Skin epidermis (tissue), 12 donors: ENCODE results near the gene THEM4.
A peak's percentile ranks its signal among the peaks of the same experiment; 100 is the strongest.
"Not testable (repeated sequence)": the region's sequence is repeated elsewhere in the genome, so short reads cannot be mapped to it uniquely, and the experiment has no call there.

Experiments
- H3K27ac ChIP-seq, 21 experiments: fragments of 200-600 bp; sonication (generic) in 11 of 21; one replicate each; pipeline ENCODE4 v1.5.0; 2020; ENCODE audit warnings: mild to moderate bottlenecking in 3 of 21, inconsistent platforms in 2 of 21, moderate library complexity in 2 of 21
- H3K4me3 ChIP-seq, 7 experiments: fragments of 200-600 bp; sonication (generic) in 2 of 7; one replicate each; pipeline ENCODE4 v1.5.0; 2020; ENCODE audit warnings: inconsistent platforms in 2 of 7, mild to moderate bottlenecking in 2 of 7, moderate library complexity in 1 of 7

THEM4 gene

DNA sequence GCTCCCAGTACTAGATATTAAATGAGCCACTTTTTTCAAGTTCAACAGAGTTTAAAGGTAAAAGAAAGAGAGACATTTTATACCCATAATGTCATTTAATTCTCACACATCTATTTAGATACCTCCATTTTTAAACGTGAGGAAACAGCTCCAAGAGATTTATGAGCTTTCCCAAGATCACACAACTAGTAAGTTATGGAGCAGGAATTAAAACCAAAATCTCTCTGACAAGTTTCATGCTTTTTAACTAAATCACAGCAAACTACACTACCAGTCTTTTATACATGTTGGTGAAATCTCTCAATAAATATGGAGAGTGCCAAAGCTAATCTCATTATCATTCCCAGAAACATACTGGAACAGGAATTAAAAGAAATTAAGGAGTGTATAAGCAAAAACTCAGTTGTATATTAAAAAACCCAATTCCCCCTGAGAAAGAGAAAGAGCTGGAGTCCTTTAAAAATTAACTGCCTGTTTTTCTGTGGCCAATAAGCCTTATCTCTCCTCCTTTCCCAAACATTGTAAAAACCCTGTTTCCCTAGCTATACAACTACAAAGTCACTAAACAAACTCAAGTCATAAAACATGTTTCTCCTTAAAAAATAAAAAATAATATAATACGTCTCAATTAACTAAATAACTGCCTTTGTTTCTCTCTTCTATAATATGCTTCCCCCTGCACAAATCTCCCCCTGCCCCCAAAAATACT lies 26.7 kb upstream of the THEM4 start:
- no peak overlapping the region for H3K4me3 ChIP-seq
- H3K27ac ChIP-seq = no peak overlapping the region

DNA sequence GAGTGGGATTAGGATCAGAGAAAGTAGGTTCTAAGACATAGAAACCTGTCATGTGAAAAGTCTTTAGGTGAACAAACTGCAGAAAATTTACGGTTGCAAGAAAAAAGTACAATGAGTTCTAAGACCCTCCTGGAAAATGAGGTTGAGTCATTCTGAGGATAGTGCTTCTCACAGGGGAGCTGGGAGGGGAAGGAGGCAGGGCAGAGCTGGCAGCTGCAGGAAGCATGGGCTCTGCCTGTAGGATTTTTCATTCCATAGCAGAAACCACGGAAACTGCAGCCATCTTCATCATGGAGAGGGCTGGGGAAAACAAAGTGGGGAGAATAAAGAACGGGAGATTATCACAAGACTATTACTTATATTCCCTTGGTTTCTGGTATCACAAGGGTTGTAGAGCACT lies 25.8 kb upstream of the THEM4 start:
- no peak overlapping the region for H3K4me3 ChIP-seq
- H3K27ac ChIP-seq = no peak overlapping the region

DNA sequence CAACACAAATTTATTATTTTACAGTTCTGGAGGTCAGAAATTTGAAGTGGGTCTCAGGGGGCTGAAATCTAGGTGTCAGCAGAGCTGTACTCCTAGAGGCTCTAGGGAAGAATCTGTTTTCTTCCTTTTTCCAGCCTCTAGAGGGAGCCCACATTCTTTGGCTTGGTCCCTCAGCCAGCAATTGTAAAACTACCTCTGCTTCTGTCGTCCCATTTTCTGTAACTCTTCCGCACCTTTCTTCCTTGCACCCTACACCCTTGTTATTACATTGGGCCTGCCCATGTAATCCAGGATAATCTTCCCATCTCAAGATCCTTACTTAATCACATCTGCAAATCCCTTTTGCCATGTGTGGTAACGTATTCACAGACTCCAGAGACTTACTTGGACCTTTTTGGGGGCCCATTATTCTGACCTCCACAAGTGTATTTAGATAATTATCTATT lies 24.8 kb upstream of the THEM4 start:
- Histone ChIP-seq H3K4me3 (no peak overlapping the region), H3K27ac (no peak overlapping the region)

DNA sequence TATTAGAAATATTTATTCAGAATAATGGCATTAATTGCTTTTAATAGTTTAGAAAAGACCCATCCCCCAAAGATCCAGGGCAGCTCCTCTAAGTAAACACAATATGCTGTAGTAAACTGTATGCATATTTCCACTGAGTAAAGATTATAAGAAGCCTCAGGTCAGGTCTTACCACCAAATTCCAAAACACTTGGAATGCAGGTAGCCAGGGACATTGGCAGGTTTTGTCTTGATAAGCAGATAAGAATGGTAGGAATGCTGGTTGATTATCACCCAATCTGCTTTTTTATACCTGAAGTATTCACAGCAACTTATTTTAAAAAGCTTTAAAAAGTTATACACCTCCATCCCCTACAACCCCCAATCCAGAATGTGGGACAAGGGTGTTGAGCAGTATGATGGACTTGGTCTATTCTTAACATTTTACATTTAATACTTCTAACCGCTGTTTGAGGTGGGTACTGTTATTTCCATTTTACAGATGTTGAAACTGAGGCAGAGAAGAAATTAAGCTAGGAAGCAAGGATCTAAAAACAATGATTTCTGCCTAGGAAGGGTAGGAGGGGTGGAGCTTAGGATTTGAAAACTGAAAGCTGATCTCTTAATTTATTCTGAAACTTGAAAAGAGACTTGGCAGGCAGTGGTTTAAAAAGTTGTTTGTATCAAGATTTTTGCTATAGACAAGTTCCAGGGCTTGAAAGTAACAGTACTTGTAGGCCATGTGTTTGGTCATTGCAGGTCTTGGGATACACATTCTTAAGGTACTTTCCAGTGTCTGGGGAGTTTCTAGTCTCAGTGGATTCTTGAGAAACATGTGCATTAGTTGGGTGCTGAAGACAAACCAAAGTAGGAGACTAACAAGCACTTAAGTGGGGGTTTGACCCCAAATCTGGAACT lies 15.6 kb upstream of the THEM4 start:
- no peak overlapping the region for H3K4me3 ChIP-seq
- peak overlapping the region in 1 of 21 experiments; percentile 49 for H3K27ac ChIP-seq

DNA sequence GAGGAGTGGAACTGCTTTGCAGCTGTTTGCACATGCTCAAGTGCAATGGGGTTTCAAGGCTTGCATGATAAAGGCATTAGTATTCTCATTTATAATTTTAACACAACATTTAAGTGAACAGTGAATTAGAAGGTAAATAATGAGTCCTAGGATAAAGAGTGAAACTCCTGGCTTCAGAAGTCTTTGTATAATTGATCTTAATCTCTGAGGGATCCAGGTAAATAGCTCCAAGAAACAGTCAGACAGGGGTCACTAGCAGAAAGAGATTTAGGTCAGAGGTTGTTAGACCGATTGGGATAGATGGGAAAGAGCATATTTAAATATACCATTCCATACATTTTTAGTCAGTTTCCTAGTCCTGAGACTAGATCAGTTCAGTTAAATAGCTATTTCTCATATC lies 14.1 kb upstream of the THEM4 start:
- H3K4me3 ChIP-seq = no peak overlapping the region
- H3K27ac ChIP-seq = no peak overlapping the region

DNA sequence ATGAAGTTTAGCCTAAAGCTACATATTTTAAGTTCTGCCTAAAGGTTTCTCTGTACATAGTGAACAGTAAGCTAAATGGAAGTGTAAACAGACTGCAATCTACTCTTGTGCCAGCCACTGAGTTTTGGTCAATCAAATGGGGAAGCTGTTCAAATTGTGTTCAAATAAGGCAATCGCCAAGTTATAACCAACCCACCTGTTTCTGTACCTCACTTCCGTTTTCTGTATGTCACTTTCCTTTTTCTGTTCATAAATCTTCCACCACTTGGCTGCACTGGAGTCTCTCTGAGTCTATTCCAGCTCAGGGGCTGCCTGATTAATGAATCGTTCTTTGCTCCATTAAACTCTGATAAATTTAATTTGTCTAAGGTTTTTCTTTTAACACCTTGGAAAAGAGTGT lies 10.8 kb upstream of the THEM4 start:
- peak overlapping the region in 2 of 21 experiments; percentile 40 to 58 for H3K27ac ChIP-seq
- H3K4me3 ChIP-seq = no peak overlapping the region

DNA sequence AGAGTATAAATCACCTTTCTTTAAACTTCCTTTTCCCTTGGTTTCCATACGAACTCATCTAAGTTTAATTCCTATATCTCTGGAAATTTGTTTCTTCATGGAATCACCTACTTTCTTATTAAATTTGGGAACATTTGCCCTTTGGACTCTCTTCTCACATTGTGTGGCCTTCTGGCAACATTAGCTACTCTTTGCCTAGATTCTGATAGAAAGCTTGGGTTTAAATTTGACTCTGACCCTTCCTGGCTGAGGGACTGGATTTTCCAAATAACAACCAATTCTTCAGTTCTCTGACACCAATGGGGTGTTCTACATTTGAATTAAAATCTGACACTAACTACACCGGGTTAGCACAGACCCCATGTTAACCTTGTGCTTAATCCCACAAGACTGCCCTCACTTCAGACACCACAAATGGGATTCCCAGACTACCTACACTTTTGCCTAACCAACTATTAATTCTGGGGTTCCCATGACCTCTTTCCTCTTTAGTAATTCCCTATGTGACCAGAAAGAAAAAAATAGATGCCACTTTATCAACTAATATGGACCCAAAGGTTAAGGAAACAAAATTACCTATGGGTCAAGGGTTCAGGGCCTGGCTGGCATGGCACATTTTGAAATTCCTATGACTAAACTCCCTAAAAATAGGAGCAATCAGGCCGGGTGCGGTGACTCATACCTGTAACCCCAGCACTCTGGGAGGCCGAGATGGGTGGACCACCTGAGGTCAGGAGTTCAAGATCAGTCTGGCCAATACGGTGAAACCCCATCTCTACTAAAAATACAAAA lies 9.7 kb upstream of the THEM4 start:
- Histone ChIP-seq H3K27ac (peak overlapping the region in 1 of 21 experiments; percentile 31), H3K4me3 (no peak overlapping the region)

DNA sequence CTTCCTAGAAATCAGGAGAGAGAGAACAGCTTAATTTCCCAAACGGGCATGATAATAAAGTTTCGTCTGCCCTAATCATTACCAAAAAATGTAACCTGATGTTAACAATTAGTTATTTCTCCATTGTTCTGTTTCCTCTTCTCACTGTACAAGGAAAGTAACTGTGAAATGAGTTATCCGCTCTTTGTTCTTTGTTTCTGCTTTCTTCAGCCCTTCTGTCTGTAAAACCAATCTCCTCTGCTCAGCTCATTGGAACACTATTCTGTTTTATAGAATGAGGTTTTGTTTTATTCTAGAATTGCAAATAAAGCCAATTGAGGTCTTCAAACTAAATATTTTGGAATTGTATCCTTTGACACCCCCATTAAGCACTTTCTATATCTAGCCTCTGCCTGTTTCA lies 8.8 kb upstream of the THEM4 start:
- no peak overlapping the region for H3K27ac ChIP-seq
- H3K4me3 ChIP-seq = no peak overlapping the region

DNA sequence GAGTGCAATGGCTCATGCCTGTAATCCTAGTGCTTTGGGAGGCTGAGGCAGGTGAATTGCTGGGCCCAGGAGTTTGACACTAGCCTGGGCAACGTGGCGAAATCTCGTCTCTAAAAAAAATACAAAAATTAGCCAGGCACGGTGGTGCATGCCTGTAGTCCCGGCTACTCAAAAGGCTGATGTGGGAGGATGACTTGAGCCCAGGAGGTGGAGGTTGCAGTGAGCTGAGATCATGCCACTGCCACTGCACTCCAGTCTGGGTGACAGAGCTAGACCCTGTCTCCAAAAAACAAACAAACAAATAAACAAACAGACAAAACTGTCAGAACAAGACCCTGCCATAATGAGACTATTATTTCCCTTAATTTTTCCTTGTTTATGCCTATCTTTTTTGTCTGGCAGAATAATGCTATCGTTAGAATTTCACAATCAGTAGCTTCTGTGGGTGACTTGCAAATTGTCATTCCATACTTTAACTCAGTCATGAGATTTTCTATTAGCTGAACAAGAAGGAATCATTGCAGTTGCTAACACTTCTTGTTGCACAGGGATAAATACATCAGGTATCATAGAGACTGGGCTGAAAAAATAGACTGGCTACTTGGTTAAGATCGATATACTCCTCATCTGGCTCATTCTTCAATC lies 7.5 kb upstream of the THEM4 start:
- H3K4me3 ChIP-seq = no peak overlapping the region

DNA sequence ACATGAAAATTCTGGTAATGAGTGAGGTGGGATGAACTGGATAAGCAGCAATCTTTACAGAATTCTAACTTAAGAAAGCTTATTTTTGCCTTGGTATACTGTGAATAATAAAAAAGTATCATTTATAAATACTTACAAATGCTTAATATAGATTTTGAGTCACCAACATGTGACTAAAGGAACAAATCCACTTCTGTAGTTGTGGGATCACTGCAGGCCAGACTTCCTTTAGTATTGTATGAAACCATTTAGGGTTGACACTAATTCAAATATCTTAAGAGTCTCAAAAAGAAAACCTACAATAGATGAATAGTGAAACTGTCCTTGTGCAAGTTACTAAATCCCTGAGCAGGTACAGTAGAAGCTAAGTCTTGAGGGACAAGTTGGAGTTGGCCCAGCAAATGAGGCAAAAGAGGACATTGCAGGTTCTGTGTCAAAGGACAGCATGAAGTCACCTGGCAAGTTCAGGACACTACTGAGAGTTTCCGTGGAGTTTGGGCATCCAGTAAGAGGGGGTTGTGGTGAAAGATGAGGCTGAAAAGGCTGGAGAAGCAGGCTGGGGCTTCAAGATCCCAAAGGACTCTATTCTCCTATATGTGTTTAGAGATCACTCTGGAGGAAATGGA lies 5.9 kb upstream of the THEM4 start:
- Histone ChIP-seq H3K27ac (no peak overlapping the region), H3K4me3 (no peak overlapping the region)

More for the DNA sequence above, 7.5 kb upstream of the THEM4 start:
- H3K27ac ChIP-seq = no peak overlapping the region

DNA sequence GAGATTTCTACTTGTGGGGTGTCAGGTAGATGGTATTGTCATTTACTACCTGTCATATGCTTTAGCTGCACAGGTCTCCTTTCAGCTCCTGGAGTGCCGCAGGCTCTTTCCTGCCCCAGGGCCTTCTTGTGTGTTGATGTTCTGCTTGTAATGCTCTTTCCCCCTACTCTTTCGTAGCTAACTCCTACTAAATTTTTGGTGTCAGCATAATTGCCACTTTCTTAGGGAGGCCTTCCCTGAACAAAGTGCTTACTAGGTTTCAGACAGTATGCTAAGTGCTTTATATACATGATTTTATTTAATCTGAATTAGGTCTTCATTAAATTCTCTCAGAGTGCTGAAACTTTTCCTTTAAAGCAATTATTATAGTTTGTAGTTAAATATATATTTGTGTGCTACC lies 4.8 kb upstream of the THEM4 start:
- Histone ChIP-seq H3K27ac (no peak overlapping the region), H3K4me3 (no peak overlapping the region)

DNA sequence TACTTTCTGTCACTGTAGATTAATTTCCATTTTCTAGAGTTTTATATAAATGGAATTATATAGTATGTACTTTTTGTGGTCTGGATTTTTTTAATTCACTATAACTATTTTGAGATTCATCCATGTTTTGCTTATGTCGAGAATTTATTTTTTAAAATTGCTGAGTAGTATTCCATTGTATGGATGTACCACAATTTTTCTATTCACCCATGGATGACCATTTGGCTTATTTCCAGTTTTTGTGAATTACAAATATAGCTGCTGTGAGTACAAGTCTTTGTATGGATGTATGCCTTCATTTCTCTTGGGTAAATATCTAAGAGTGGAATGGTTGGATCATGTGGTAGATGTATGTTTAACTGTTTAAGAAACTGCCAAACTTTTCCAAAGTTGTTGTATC lies 3.7 kb upstream of the THEM4 start:
- no peak overlapping the region for H3K4me3 ChIP-seq

DNA sequence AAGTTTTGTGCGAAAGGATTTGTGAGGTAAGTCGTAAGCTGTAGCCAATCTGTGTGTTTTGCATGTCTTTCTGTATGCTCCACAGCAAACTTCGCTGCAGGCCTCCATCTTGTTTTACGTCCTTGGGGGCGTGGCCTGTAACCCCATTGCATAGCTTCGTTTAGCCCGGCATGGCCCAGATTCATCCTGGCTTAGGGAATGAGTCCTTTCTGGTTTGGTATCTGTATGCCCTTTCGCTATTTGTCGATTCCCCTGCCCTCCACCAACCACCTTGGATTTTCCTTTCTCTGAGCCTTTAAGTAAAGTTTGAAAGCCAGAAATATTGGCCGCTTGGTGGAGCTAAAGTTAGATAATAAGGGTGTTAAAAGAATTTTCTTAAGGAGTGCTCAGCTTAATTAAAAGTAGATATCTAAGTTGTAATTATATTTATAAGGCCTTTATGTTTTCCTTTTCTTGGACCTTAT lies 1.1 kb downstream of the THEM4 start:
- Histone ChIP-seq H3K27ac (peak overlapping the region in 5 of 21 experiments; percentile 43 to 94 (median 89)), H3K4me3 (peak overlapping the region in 3 of 7 experiments; percentile 41 to 55 (median 51))

More for the DNA sequence above, 3.7 kb upstream of the THEM4 start:
- no peak overlapping the region for H3K27ac ChIP-seq

DNA sequence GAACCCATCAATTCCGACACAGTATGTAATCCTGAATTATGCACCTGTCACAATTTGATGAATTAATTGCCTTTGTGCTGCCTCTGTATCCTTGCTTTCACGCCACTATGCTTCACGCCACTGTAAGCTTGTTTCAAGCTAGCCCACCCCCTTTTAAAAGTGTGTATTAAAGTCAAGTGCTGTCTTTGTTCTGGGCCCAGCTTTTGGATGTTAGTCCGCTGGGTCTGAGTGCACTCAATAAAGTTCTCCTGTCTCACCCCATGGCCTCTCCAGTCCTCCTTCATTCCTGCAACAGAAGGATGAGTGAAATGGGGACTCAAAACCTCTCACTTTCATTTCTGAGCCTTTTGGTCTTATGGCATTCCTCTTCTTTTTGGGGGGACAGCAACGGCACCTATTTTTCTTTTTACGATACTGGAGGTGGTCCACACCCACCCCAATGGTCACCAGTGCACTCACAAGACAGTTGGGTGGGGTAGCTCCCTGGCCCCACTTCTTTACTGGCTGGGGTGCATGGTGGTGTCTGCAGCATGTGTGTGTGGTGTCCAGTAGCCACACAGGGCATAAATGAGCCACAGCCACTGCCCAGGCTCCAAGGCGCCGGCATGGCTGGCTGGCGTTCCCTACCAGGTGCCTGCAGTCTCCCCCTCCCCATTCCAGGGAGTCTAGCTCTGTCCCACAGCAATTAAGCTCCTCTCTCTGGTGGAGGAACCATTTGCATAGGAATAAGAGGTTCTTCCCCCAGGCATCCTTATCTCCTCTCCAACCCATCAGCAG lies 1.8 kb downstream of the THEM4 start:
- Histone ChIP-seq H3K4me3 (no peak overlapping the region), H3K27ac (no peak overlapping the region)

DNA sequence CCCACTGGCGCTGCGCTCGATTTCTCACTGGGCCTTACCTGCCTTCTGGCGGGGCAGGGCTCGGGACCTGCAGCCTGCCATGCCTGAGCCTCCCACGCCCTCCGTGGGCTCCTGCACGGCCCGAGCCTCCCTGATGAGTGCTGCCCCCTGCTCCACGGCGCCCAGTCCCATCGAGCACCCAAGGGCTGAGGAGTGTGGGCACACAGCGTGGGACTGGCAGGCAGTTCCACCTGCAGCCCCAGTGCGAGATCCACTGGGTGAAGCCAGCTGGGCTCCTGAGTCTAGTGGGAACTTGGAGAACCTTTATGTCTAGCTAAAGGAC lies 3.0 kb downstream of the THEM4 start:
- H3K4me3 ChIP-seq = not testable (repeated sequence)
- H3K27ac ChIP-seq = peak overlapping the region in 8 of 21 experiments; percentile 16 to 83 (median 69)

DNA sequence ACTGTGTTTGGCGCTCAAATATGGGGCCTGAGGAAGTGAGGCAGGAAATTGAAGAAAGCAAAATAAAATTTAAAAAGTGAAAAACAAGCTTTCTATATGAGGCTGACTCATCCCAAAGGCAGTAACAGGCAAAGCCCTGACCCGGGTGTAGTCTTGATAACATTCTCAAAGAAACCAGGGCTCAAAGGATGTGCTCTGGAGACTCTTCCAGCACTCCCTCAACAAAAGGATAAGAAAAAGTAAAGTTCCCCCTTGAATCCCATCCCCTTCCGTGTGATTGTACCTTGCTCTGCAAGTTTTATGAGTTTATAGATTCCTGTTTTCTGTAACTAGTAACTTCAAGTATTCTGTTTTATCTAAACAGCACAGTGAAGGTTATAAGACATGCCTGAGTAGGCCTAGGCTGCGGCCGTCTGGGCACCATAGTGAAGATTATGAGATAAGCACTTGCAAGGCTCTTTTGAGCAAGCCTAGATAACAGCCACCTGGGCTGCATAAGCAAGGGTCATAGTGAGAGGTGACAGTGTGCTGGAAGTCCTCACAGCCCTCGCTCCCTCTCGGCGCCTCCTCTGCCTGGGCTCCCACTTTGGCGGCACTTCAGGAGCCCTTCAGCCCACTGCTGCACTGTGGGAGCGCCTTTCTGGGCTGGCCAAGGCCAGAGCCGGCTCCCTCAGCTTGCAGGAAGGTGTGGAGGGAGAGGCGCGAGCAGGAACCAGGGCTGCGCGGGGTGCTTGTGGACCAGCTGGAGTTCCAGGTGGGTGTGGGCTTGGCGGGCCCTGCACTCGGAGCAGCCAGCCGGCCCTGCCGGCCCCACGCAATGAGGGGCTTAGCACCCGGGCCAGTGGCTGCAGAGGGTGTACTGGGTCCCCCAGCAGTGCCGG lies 3.6 kb downstream of the THEM4 start:
- not testable (repeated sequence) for H3K4me3 ChIP-seq
- peak overlapping the region in 12 of 21 experiments; percentile 16 to 83 (median 61) for H3K27ac ChIP-seq

DNA sequence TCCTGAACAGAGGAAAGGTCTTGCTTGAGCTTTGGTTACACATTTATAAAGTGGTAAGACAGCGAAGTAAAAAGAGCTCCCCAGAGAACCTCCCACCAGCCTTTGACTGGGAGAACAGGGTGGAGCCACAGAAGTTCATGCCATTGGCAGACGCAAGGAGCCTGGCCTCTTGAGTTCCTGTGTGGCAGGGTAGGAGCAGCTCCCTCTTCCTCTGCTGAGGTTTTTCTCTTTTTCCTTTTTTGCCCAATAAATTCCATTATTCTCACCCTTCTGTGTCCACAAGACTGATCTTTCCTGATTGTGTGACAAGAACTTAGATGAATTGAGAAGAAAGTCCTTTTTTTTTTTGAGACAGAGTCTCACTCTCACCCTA lies 4.3 kb downstream of the THEM4 start:
- no peak overlapping the region for H3K4me3 ChIP-seq
- peak overlapping the region in 7 of 21 experiments; percentile 16 to 83 (median 73) for H3K27ac ChIP-seq

DNA sequence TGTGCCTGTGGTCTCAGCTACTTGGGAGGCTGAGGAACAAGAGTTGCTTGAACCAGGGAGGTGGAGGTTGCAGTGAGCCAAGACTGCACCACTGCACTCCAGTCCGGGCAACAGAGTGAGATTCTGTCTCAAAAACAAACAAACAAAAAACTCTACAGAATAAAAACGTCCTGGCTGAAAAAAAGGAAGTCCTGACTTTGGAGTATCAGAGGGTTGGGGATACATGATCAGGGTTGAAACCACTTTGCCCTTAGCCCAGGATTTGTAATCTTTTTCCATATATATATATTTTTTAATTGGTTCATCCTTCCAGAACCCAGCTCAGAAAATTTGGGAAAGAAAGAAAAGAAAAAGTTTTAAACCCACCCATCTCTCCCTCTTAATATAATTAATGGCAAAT lies 6.5 kb downstream of the THEM4 start:
- Histone ChIP-seq H3K27ac (no peak overlapping the region), H3K4me3 (no peak overlapping the region)
